GM08714 (cell line): ENCODE measurements around the gene PNPLA7.

ENCODE experiments used
- H3K4me3 ChIP-seq: fragments of 200-500 bp; sonication (Bioruptor generic); 2 replicates; pipeline ENCODE4 v1.5.1; 2014; ENCODE audit warnings: mild to moderate bottlenecking, low read length, inconsistent platforms
- ZNF274 ChIP-seq: IDR thresholded peaks from 2 replicates; pipeline ENCODE4 v1.6.1; 2012; ENCODE audit warnings: mild to moderate bottlenecking, low read depth, low read length

PNPLA7 gene

GRCh38 chr9:137501457-137501856 is 48.7 kb downstream of the PNPLA7 start:
- H3K4me3 ChIP-seq: no peak overlapping the region
- TF ChIP-seq ZNF274: no peak

GRCh38 chr9:137500666-137501397 is 49.4 kb downstream of the PNPLA7 start:
- no peak for TF ChIP-seq ZNF274
- H3K4me3 ChIP-seq: no peak overlapping the region

- no peak for TF ChIP-seq ZNF274
- H3K4me3 ChIP-seq: no peak overlapping the region
These were observed 50.1 kb downstream of the PNPLA7 start for GRCh38 chr9:137499858-137500661.

- no peak overlapping the region for H3K4me3 ChIP-seq
- no peak for TF ChIP-seq ZNF274
These were observed 50.8 kb downstream of the PNPLA7 start for GRCh38 chr9:137499416-137499815.

GRCh38 chr9:137498720-137499150 is 51.5 kb downstream of the PNPLA7 start:
- H3K4me3 ChIP-seq: no peak overlapping the region
- TF ChIP-seq ZNF274: no peak

GRCh38 chr9:137497921-137498719 is 52.1 kb downstream of the PNPLA7 start:
- TF ChIP-seq ZNF274: no peak
- no peak overlapping the region for H3K4me3 ChIP-seq

GRCh38 chr9:137496601-137497375 is 53.4 kb downstream of the PNPLA7 start:
- no peak overlapping the region for H3K4me3 ChIP-seq
- no peak for TF ChIP-seq ZNF274

- no peak overlapping the region for H3K4me3 ChIP-seq
These were observed 55.5 kb downstream of the PNPLA7 start for GRCh38 chr9:137494550-137495351.

GRCh38 chr9:137494104-137494544 is 56.1 kb downstream of the PNPLA7 start:
- no peak overlapping the region for H3K4me3 ChIP-seq
- no peak for TF ChIP-seq ZNF274

More at GRCh38 chr9:137494550-137495351, 55.5 kb downstream of the PNPLA7 start:
- TF ChIP-seq ZNF274: no peak

GRCh38 chr9:137493364-137494103 is 56.7 kb downstream of the PNPLA7 start:
- no peak overlapping the region for H3K4me3 ChIP-seq
- no peak for TF ChIP-seq ZNF274

- no peak overlapping the region for H3K4me3 ChIP-seq
- no peak for TF ChIP-seq ZNF274
These were observed 57.5 kb downstream of the PNPLA7 start for GRCh38 chr9:137492464-137493363.
